ENCODE data around the gene ITPR1.

Gene ITPR1

GRCh38 chr3:4855676-4856075, 362.5 kb downstream of the ITPR1 start:
- no peak for DNase-seq (ENCODE audit: low read depth)

DNA sequence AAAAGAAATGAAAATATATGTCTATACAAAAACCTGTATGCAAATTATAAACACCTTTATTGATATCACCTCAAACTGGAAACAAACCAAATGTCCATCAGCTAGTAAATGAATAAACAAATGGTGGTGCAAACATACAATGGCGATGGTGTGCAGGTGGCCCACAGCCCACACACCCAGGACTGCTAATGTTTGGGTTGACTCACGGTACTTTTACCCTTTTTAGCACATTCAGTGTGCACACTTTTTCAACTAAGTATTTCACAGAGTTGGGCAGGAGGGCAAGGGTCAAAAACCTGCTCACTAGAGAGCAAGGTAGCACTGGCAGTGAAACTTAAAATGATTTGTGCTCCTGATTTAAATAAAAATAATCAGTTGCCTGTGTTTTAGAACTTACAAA, 363.0 kb downstream of the ITPR1 start:
- DNase-seq (ENCODE audit: low read depth): no peak

GRCh38 chr3:4856564-4856963, 363.4 kb downstream of the ITPR1 start:
- DNase-seq (ENCODE audit: low read depth): no peak

DNA sequence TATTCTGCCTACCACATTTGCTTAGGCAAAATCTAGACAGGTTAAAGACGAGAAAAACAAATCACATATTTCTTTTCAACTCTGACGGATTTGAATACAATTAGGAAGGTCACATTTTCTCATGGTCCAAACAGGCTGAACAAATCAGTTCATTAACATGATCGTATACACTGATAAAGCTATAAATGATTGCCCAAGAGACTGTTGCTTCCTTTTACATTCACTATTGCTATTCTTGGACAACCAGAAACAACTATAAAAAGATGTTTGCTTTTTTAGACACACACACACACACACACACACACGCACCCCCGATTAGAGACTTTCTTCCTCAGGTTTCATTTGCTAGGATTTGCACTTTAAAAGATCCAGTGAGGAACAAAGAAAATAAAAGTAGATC, 363.8 kb downstream of the ITPR1 start:
- DNase-seq (ENCODE audit: low read depth): no peak

DNA sequence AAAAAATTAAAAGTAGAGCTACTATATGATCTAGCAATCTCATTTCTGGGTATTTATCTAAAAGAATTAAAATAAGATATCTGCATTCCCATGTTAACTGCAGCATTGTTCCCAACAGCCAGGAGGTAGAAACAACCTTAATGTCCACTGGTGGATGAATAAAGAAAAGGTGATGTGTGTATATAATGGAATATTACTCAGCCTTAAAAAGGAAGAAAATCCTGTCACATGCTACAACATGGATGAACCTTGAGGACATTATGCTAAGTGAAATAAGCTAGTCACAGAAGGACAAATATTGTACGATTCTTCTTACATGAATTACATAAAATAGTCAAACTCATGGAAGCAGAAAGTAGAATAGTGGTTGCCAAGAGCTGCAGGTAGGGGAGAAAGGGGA, 366.6 kb downstream of the ITPR1 start:
- DNase-seq (ENCODE audit: low read depth): no peak

GRCh38 chr3:4862973-4863372, 369.8 kb downstream of the ITPR1 start:
- DNase-seq (ENCODE audit: low read depth): no peak

DNA sequence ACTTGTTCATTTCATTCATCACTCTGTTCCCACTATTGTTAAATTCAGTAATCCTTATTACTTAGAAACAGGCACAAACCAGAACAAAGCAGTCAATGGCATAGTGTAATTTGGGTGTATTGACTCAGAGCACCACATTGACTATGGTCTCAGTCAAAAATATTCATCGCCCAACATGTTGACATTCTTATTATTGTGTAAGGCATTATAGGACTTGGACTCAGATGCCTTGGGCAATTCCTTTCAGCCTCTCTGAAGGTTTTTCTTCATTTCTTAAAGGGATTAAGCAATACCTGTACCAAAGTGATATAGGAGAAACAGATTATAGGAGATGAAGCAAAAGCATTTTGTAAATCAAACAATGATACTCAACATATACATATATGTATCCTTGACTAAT, 371.4 kb downstream of the ITPR1 start:
- no peak for DNase-seq (ENCODE audit: low read depth)

GRCh38 chr3:4865714-4866113, 372.6 kb downstream of the ITPR1 start:
- no peak for DNase-seq (ENCODE audit: low read depth)

DNA sequence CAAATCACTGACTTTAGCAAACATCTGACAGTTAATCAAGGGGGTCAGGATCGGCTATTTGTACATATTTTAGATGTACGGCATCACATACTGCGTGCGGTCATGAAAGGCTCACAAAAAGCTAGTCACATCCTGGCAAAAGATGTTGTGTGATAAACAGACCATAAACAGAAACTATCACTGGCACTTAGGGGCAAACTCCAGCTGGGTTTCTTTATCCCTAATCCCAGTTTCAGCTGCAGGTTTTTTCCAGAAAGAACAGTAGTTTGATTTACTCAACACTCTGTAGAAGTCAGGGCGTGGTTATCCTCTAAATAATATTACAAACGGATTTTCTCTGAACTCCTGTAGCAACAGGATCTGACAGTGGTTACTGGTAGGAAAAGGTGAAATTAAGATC, 373.7 kb downstream of the ITPR1 start:
- DNase-seq (ENCODE audit: low read depth): peak; percentile 25

GRCh38 chr3:4877173-4877787, 384.1 kb downstream of the ITPR1 start:
- no peak for DNase-seq (ENCODE audit: low read depth)

DNA sequence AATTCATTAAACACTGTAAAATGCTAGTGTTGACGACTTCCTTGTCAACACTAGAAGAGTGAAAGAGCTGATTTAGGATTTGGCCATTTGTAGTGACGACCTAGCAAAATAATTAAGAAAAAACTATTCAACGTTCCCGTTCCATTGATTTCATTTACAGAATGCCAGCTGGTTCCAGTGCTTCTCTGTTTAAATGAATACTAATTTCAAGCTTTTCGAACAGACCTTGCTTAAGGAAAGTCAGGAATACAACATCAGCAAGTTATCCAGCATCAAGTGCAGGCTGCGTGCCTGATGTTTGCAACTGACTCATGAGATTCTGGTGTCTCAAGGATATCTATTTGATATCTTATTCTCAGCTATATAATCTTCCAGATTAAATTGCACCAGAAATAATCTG, 387.7 kb downstream of the ITPR1 start:
- DNase-seq (ENCODE audit: low read depth): no peak

- DNase-seq (ENCODE audit: low read depth): no peak
These were observed 389.4 kb downstream of the ITPR1 start for GRCh38 chr3:4882548-4882947.

DNA sequence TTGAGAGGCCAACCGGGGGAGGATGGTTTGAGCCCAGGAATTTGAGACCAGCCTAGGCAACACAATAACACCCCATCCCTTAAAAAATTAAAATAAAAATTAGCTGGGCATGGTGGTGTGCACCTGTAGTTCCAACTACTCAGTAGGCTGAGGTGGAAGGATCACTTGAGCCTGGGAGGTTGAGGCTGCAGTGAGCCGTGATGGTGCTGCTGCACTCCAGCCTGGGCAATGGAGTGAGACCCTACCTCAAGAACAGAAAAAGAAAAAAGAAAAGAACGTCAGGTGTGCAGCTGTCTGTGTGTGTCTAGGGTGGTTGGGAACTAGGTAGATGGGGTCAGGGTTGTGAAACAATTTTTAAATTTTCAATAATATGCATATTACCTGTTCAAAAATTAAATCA, 389.9 kb downstream of the ITPR1 start:
- no peak for DNase-seq (ENCODE audit: low read depth)

DNA sequence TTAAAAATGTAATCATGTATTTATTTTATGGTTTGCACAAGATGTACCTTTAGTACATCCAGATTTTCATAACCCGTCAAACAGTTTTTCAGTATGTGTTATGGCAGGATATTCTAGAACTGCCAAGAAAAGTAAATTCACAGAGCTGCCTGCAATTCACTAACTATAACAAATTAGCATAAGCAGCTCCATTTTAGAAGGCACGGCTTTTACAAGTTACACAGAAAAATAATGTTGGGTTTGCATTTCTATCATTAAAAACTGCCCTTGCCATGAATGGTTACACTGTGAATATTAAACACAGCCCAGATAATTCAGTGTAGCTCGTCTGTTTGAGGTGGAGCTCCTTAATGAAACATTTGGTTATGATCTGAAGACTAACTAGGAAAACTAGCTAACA, 391.7 kb downstream of the ITPR1 start:
- DNase-seq (ENCODE audit: low read depth): no peak

- DNase-seq (ENCODE audit: low read depth): no peak
These were observed 392.2 kb downstream of the ITPR1 start for GRCh38 chr3:4885316-4885715.

- DNase-seq (ENCODE audit: low read depth): no peak
These were observed 393.3 kb downstream of the ITPR1 start for GRCh38 chr3:4886448-4886847.

GRCh38 chr3:4887177-4887576, 394.0 kb downstream of the ITPR1 start:
- no peak for DNase-seq (ENCODE audit: low read depth)

DNA sequence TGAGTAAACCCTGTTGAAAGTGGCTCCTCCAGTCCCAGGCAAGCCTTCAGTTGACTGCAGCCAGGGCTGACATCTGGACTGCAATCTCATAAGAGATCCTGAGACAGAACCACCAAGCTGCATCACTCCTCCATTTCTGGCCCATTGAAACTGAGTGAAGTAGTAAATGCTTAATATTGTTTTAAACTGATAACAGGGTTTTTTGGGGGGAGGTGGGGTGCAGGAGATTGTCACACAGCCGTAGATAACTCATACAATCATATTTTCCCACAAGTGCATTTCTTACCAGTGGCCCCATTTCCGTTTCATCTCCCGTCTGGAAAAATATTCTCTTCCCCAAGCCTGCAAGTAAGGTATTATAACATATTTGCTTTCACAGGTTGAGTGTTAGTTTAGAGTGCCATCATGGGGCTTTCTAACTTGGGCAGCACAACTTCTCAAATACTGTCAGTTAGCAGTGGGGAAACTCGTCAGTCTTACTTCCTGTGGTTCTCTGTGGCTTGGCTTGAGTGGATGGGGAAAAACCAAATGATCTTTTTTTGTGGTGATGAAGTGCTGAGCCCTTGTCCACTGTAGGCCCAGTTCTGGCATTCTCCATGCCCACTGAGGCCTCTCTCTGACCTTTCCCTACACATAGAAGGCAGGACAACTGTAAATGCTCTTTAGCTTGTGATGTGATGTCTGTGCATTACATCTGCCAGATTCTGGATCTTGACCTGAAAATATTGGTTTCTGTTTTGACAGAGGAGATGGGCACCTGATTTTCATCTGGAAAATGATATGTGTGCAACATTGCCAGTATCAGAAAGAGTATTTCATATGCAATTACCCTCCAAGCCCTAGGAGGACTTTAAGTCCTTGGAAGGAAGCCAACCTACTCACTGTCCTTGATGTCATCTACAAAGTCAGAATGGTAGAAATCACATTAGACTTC, 396.0 kb downstream of the ITPR1 start:
- no peak for DNase-seq (ENCODE audit: low read depth)

- no peak for DNase-seq (ENCODE audit: low read depth)
These were observed 396.7 kb downstream of the ITPR1 start for GRCh38 chr3:4889896-4890295.

GRCh38 chr3:4894891-4895530, 401.9 kb downstream of the ITPR1 start:
- no peak for DNase-seq (ENCODE audit: low read depth)

DNA sequence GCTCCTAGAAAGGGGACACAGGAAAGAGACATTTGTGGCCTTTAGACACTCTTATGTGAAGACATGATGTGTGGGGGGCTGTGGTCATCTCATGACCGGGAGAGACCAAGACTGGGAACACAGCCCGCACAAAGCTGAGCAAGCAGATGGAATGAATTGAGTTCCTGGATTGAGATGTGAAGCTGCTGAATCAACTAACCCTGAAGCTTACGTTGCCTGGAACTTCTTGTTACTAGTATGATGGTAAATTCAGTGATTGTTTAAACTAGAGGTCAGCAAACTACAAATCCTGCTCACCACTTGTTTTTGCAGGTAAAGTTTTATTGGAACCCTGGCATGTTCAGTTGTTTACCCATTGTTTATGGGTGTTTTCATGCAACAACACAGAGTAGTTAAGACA, 402.7 kb downstream of the ITPR1 start:
- DNase-seq (ENCODE audit: low read depth): no peak

All from GM04503 (cell line).